Measurements from ENCODE around the gene REEP2.

Gene REEP2

GRCh38 chr5:138468966-138469539, 30.2 kb downstream of the REEP2 start:
- Histone ChIP-seq H3K9ac (ENCODE audit: low read length) (no peak overlapping the region), H3K36me3 (ENCODE audit: control insufficient read depth in 1 of 2, insufficient read depth in 2 of 2, low read length in 2 of 2) (peaks cover 7 to 10% of the 10 kb centered on the region in 2 experiments), H2BK5ac (ENCODE audit: low read depth, low read length, poor library complexity) (no peak overlapping the region), H3K4me3 (ENCODE audit: low read depth, low read length) (no peak overlapping the region), H2AK5ac (ENCODE audit: low read length) (no peak overlapping the region), H3K4ac (ENCODE audit: low read depth, low read length) (no peak overlapping the region), H2BK12ac (ENCODE audit: low read length) (no peak overlapping the region), H4K91ac (ENCODE audit: low read depth, low read length) (no peak overlapping the region), H3K79me2 (ENCODE audit: control insufficient read depth, insufficient read depth, low read length, poor library complexity) (no peaks in the 10 kb centered on the region), H3K79me1 (ENCODE audit: low read length) (peaks cover 8% of the 10 kb centered on the region), H2AFZ (ENCODE audit: insufficient read depth, low read length, poor library complexity) (no peak overlapping the region), H3K18ac (ENCODE audit: low read length) (no peak overlapping the region), H2BK120ac (ENCODE audit: insufficient read depth, low read length, poor library complexity) (no peak overlapping the region), H3K14ac (ENCODE audit: low read length) (no peak overlapping the region), H3K9me3 (ENCODE audit: insufficient read depth, low read depth, low read length) (peaks cover 3% of the 10 kb centered on the region), H3K4me2 (ENCODE audit: low read length) (no peak overlapping the region), H4K12ac (ENCODE audit: low read depth, low read length) (no peak overlapping the region), H4K8ac (ENCODE audit: low read depth, low read length) (no peak overlapping the region), H3K23ac (ENCODE audit: low read length) (no peak overlapping the region), H3K27ac (ENCODE audit: low read depth, low read length) (no peak overlapping the region), H3K4me1 (ENCODE audit: control insufficient read depth in 1 of 2, insufficient read depth in 2 of 2, low read length in 2 of 2) (peaks cover 7 to 9% of the 10 kb centered on the region in 2 experiments), H3K27me3 (ENCODE audit: insufficient read depth, low read length) (no peaks in the 10 kb centered on the region)
- no CpG with 5 or more reads among the region's 8 CpGs for WGBS (ENCODE audit: extremely low coverage, insufficient coverage, insufficient read length)
- peak in 1 of 2 donors; percentile 69 for DNase-seq

GRCh38 chr5:138469540-138470321, 30.9 kb downstream of the REEP2 start:
- Histone ChIP-seq H3K4ac (ENCODE audit: low read depth, low read length) (no peak overlapping the region), H3K4me3 (ENCODE audit: low read depth, low read length) (no peak overlapping the region), H2AFZ (ENCODE audit: insufficient read depth, low read length, poor library complexity) (no peak overlapping the region), H4K8ac (ENCODE audit: low read depth, low read length) (no peak overlapping the region), H3K18ac (ENCODE audit: low read length) (no peak overlapping the region), H2BK120ac (ENCODE audit: insufficient read depth, low read length, poor library complexity) (no peak overlapping the region), H3K9me3 (ENCODE audit: insufficient read depth, low read depth, low read length) (peaks cover 3% of the 10 kb centered on the region), H2BK12ac (ENCODE audit: low read length) (no peak overlapping the region), H3K14ac (ENCODE audit: low read length) (no peak overlapping the region), H3K4me2 (ENCODE audit: low read length) (no peak overlapping the region), H3K36me3 (ENCODE audit: control insufficient read depth in 1 of 2, insufficient read depth in 2 of 2, low read length in 2 of 2) (peaks cover 7 to 10% of the 10 kb centered on the region in 2 experiments), H3K27ac (ENCODE audit: low read depth, low read length) (no peak overlapping the region), H3K79me2 (ENCODE audit: control insufficient read depth, insufficient read depth, low read length, poor library complexity) (no peaks in the 10 kb centered on the region), H3K9ac (ENCODE audit: low read length) (no peak overlapping the region), H4K12ac (ENCODE audit: low read depth, low read length) (no peak overlapping the region), H4K91ac (ENCODE audit: low read depth, low read length) (no peak overlapping the region), H3K79me1 (ENCODE audit: low read length) (peaks cover 3% of the 10 kb centered on the region), H2BK5ac (ENCODE audit: low read depth, low read length, poor library complexity) (no peak overlapping the region), H3K23ac (ENCODE audit: low read length) (peak overlapping the region; percentile 49), H3K4me1 (ENCODE audit: control insufficient read depth in 1 of 2, insufficient read depth in 2 of 2, low read length in 2 of 2) (peaks cover 7 to 9% of the 10 kb centered on the region in 2 experiments), H3K27me3 (ENCODE audit: insufficient read depth, low read length) (no peaks in the 10 kb centered on the region), H2AK5ac (ENCODE audit: low read length) (no peak overlapping the region)
- DNase-seq: peak; percentile 66 to 81
- WGBS (ENCODE audit: extremely low coverage, insufficient coverage, insufficient read length): no CpG with 5 or more reads among the region's 8 CpGs

DNA sequence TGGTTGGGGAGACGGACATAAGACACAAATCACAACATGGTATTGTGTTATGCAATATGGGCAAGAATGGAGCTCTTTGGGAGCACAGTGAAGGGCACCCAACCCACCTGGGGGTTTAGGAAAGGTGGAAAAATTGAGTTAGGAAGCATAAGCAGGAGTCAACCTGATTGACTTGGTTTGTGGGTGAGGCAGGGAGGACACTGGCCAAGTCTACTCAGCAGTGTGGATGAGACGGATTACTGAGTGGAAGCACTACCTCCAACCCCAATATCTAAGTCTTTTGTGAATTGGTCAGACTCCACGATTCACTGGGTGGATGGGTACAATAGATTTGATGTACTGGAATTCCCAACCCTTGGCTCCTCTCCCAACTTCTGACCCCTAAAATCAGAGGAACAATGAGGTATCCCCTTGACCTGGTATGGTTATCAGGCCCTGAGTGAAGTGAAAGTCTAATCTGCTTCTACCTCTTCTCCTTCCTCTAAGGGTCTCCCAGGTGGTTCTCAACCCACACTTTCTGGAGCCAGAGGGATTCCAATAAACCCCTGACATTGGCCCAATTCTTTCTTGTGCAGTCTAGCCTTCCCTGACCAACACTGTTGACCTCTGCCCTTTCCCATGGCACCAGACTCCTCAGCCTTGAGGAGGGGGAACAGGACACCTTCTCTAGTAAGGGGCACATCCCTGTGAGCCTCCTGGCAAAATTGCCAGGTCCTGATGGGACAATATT, 31.6 kb downstream of the REEP2 start:
- no CpG with 5 or more reads among the region's 3 CpGs for WGBS (ENCODE audit: extremely low coverage, insufficient coverage, insufficient read length)
- H3K36me3 ChIP-seq (ENCODE audit: control insufficient read depth in 1 of 2, insufficient read depth in 2 of 2, low read length in 2 of 2): peaks cover 7 to 10% of the 10 kb centered on the region in 2 experiments
- H3K9ac ChIP-seq (ENCODE audit: low read length): no peak overlapping the region

GRCh38 chr5:138471052-138471361, 32.1 kb downstream of the REEP2 start:
- Histone ChIP-seq H3K9ac (ENCODE audit: low read length) (no peak overlapping the region), H3K23ac (ENCODE audit: low read length) (no peak overlapping the region), H2BK5ac (ENCODE audit: low read depth, low read length, poor library complexity) (no peak overlapping the region), H3K79me1 (ENCODE audit: low read length) (no peaks in the 10 kb centered on the region), H3K4me1 (ENCODE audit: control insufficient read depth in 1 of 2, insufficient read depth in 2 of 2, low read length in 2 of 2) (peaks cover 4% of the 10 kb centered on the region in 2 experiments), H3K27ac (ENCODE audit: low read depth, low read length) (no peak overlapping the region), H2AK5ac (ENCODE audit: low read length) (no peak overlapping the region), H2AFZ (ENCODE audit: insufficient read depth, low read length, poor library complexity) (no peak overlapping the region), H3K14ac (ENCODE audit: low read length) (no peak overlapping the region), H3K9me3 (ENCODE audit: insufficient read depth, low read depth, low read length) (peaks cover 3% of the 10 kb centered on the region), H2BK12ac (ENCODE audit: low read length) (no peak overlapping the region), H4K8ac (ENCODE audit: low read depth, low read length) (no peak overlapping the region), H3K4me2 (ENCODE audit: low read length) (no peak overlapping the region), H3K36me3 (ENCODE audit: control insufficient read depth in 1 of 2, insufficient read depth in 2 of 2, low read length in 2 of 2) (peaks cover 7 to 10% of the 10 kb centered on the region in 2 experiments), H2BK120ac (ENCODE audit: insufficient read depth, low read length, poor library complexity) (no peak overlapping the region), H3K27me3 (ENCODE audit: insufficient read depth, low read length) (no peaks in the 10 kb centered on the region), H3K4me3 (ENCODE audit: low read depth, low read length) (no peak overlapping the region), H4K12ac (ENCODE audit: low read depth, low read length) (no peak overlapping the region), H3K18ac (ENCODE audit: low read length) (no peak overlapping the region), H3K79me2 (ENCODE audit: control insufficient read depth, insufficient read depth, low read length, poor library complexity) (no peaks in the 10 kb centered on the region), H3K4ac (ENCODE audit: low read depth, low read length) (no peak overlapping the region), H4K91ac (ENCODE audit: low read depth, low read length) (no peak overlapping the region)
- peak in 1 of 2 donors; percentile 62 for DNase-seq
- no CpG with 5 or more reads among the region's 2 CpGs for WGBS (ENCODE audit: extremely low coverage, insufficient coverage, insufficient read length)

More for the DNA sequence above, 31.6 kb downstream of the REEP2 start:
- no peaks in the 10 kb centered on the region for H3K79me1 ChIP-seq (ENCODE audit: low read length)
- H4K12ac ChIP-seq (ENCODE audit: low read depth, low read length): no peak overlapping the region
- H2BK120ac ChIP-seq (ENCODE audit: insufficient read depth, low read length, poor library complexity): no peak overlapping the region
- H4K8ac ChIP-seq (ENCODE audit: low read depth, low read length): no peak overlapping the region
- H2BK5ac ChIP-seq (ENCODE audit: low read depth, low read length, poor library complexity): no peak overlapping the region
- H3K27ac ChIP-seq (ENCODE audit: low read depth, low read length): no peak overlapping the region
- no peak overlapping the region for H3K18ac ChIP-seq (ENCODE audit: low read length)
- no peak overlapping the region for H2AK5ac ChIP-seq (ENCODE audit: low read length)
- DNase-seq: no peak
- H3K23ac ChIP-seq (ENCODE audit: low read length): peak overlapping the region; percentile 49
- H3K9me3 ChIP-seq (ENCODE audit: insufficient read depth, low read depth, low read length): peaks cover 3% of the 10 kb centered on the region
- H2AFZ ChIP-seq (ENCODE audit: insufficient read depth, low read length, poor library complexity): no peak overlapping the region
- H3K4me1 ChIP-seq (ENCODE audit: control insufficient read depth in 1 of 2, insufficient read depth in 2 of 2, low read length in 2 of 2): peaks cover 7 to 9% of the 10 kb centered on the region in 2 experiments
- no peaks in the 10 kb centered on the region for H3K27me3 ChIP-seq (ENCODE audit: insufficient read depth, low read length)
- H4K91ac ChIP-seq (ENCODE audit: low read depth, low read length): no peak overlapping the region
- H3K14ac ChIP-seq (ENCODE audit: low read length): no peak overlapping the region
- H3K4me3 ChIP-seq (ENCODE audit: low read depth, low read length): no peak overlapping the region
- H3K79me2 ChIP-seq (ENCODE audit: control insufficient read depth, insufficient read depth, low read length, poor library complexity): no peaks in the 10 kb centered on the region
- H3K4me2 ChIP-seq (ENCODE audit: low read length): no peak overlapping the region
- H3K4ac ChIP-seq (ENCODE audit: low read depth, low read length): no peak overlapping the region
- H2BK12ac ChIP-seq (ENCODE audit: low read length): no peak overlapping the region
